Osteocyte (in vitro differentiated cells): Measurements from ENCODE around the gene TTBK2. TPM values are rescaled to one million over a fixed set of nuclear protein-coding genes. Genes with fewer than 3 reads are reported as not detected.

ENCODE experiments used
- DNase-seq: peaks from one replicate; pipeline ENCODE4 v3.0.0; 2021; ENCODE audit warnings: mixed read lengths; ENCODE audit not compliant: unreplicated experiment; ENCODE audit errors: extremely low spot score
- H3K27ac Mint-ChIP-seq: one replicate; pipeline ENCODE4 v1.8.0; 2021; ENCODE audit warnings: mild to moderate bottlenecking, mixed read lengths; ENCODE audit not compliant: unreplicated experiment
- H3K27me3 Mint-ChIP-seq: one replicate; pipeline ENCODE4 v1.8.0; 2021; ENCODE audit warnings: mixed read lengths; ENCODE audit not compliant: unreplicated experiment
- H3K36me3 Mint-ChIP-seq: one replicate; pipeline ENCODE4 v1.8.0; 2021; ENCODE audit warnings: mixed read lengths; ENCODE audit not compliant: unreplicated experiment
- H3K4me1 Mint-ChIP-seq: one replicate; pipeline ENCODE4 v1.8.0; 2021; ENCODE audit warnings: mixed read lengths; ENCODE audit not compliant: unreplicated experiment
- H3K4me3 Mint-ChIP-seq: one replicate; pipeline ENCODE4 v1.8.0; 2021; ENCODE audit warnings: mild to moderate bottlenecking, moderate library complexity, mixed read lengths; ENCODE audit not compliant: unreplicated experiment
- H3K9me3 Mint-ChIP-seq: one replicate; pipeline ENCODE4 v1.8.0; 2021; ENCODE audit warnings: mixed read lengths; ENCODE audit not compliant: unreplicated experiment
- total RNA-seq: library from RNA; stranded (reverse); gene quantifications from 2 replicates; pipeline ENCODE4 v1.2.1, GENCODE V29; 2021
- TF ChIP-seq, protein P1 (sequence below): fragments of 200-600 bp; sonication (generic); IDR thresholded peaks from 2 replicates; pipeline ENCODE4 v1.5.0; 2021; ENCODE audit warnings: antibody characterized with exemption, mild to moderate bottlenecking, moderate library complexity

The TTBK2 gene
- total RNA-seq, 1 donor from 2014 or later, result 23.6 TPM

DNA sequence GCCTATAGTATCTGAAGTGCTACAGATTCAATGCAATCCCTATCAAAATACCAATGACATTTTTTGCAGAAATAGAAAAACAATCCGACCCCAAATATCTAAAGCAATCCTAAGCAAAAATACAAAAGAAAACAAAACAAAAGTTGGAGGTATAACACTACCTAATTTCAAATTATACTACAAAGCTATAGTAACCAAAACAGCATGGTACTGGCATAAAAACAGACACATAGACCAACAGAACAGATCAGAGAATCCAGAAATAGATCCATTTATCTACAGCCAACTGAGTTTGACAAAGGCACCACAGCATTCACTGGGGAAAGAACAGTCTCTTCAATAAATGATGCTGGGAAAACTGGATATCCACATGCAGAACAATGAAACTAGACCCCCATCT, 159.8 kb downstream of the TTBK2 start:
- H3K27ac Mint-ChIP-seq, result no peak overlapping the region
- no peaks in the 10 kb centered on the region for H3K27me3 Mint-ChIP-seq

DNA sequence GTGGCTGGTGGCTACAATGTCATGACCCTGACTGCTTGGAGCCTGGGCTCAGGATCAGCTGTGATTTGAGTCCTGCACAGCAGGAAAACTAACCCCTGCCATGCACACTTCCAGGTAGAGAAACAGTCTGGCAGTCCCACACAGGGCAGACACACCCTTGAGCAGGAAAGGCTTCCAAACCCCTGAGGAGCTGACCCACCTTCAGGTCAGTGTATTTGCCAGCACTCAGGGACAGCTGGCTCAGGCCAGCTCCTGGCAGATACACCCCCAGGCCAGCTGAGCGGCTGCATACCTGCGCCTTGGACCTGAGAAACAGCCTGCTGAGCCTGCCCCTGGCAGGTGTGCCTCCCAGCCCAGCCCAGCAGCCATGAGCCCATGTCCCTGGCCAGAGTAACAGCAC, 161.5 kb downstream of the TTBK2 start:
- no peak overlapping the region for H3K4me3 Mint-ChIP-seq
- TF ChIP-seq, protein P1, sequence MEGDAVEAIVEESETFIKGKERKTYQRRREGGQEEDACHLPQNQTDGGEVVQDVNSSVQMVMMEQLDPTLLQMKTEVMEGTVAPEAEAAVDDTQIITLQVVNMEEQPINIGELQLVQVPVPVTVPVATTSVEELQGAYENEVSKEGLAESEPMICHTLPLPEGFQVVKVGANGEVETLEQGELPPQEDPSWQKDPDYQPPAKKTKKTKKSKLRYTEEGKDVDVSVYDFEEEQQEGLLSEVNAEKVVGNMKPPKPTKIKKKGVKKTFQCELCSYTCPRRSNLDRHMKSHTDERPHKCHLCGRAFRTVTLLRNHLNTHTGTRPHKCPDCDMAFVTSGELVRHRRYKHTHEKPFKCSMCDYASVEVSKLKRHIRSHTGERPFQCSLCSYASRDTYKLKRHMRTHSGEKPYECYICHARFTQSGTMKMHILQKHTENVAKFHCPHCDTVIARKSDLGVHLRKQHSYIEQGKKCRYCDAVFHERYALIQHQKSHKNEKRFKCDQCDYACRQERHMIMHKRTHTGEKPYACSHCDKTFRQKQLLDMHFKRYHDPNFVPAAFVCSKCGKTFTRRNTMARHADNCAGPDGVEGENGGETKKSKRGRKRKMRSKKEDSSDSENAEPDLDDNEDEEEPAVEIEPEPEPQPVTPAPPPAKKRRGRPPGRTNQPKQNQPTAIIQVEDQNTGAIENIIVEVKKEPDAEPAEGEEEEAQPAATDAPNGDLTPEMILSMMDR, result no peak
- H3K4me1 Mint-ChIP-seq, result no peaks in the 10 kb centered on the region
- peaks cover 17% of the 10 kb centered on the region for H3K9me3 Mint-ChIP-seq
- no peak overlapping the region for H3K27ac Mint-ChIP-seq
- H3K36me3 Mint-ChIP-seq, result peaks cover 20% of the 10 kb centered on the region
- no peak for DNase-seq
- H3K27me3 Mint-ChIP-seq, result no peaks in the 10 kb centered on the region

More for the DNA sequence above, 159.8 kb downstream of the TTBK2 start:
- Mint-ChIP-seq H3K4me3 (no peak overlapping the region), H3K36me3 (peaks cover 26% of the 10 kb centered on the region), H3K9me3 (peaks cover 22% of the 10 kb centered on the region), H3K4me1 (no peaks in the 10 kb centered on the region)
- no peak for DNase-seq
- TF ChIP-seq, protein P1, result no peak

DNA sequence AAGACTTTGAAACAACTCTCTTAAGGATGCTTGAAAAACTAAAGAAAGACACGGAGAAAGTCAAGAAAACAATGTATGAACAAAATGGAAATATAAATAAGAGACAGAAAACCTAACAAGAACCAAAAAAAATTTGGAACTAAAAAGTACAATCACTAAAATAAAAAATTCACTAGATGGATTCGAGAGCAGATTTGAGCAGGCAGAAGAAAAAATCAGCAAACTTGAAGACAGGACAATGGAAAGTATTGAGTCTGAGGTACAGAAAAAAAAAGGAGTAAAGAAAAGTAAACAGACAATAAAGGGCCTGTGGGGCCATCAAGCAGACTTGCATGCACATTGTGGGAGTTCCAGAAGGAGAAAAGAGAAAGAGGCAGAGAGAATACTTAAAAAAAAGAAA, 170.3 kb downstream of the TTBK2 start:
- H3K27ac Mint-ChIP-seq, result no peak overlapping the region
- peaks cover 10% of the 10 kb centered on the region for H3K9me3 Mint-ChIP-seq
- H3K4me3 Mint-ChIP-seq, result no peak overlapping the region
- no peaks in the 10 kb centered on the region for H3K27me3 Mint-ChIP-seq
- H3K4me1 Mint-ChIP-seq, result no peaks in the 10 kb centered on the region
- H3K36me3 Mint-ChIP-seq, result peaks cover 51% of the 10 kb centered on the region
- TF ChIP-seq, protein P1, result no peak
- DNase-seq, result no peak

DNA sequence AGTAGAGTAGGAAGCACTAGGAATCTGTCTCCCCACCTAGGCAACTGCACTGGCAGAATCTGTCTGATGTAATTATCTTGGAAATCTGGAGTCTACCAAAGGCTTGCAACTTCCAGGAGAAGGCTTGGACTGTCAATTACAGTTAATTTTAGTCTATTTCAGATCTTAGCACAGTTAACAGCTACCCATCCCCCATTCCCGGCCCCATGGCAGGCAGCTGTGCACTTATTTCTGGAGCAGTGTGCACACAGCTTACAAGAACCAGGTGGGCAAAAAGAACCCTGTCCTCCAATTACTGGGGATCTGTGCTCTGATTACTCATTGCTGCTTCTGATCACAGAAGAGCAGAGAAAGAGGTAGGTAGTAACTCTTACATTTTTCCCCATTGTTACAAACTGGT, 171.3 kb downstream of the TTBK2 start:
- TF ChIP-seq, protein P1, result no peak
- Mint-ChIP-seq H3K36me3 (peaks cover 56% of the 10 kb centered on the region), H3K27me3 (no peaks in the 10 kb centered on the region), H3K27ac (no peak overlapping the region), H3K4me1 (no peaks in the 10 kb centered on the region), H3K4me3 (no peak overlapping the region), H3K9me3 (peaks cover 10% of the 10 kb centered on the region)
- peak; percentile 70 for DNase-seq

DNA sequence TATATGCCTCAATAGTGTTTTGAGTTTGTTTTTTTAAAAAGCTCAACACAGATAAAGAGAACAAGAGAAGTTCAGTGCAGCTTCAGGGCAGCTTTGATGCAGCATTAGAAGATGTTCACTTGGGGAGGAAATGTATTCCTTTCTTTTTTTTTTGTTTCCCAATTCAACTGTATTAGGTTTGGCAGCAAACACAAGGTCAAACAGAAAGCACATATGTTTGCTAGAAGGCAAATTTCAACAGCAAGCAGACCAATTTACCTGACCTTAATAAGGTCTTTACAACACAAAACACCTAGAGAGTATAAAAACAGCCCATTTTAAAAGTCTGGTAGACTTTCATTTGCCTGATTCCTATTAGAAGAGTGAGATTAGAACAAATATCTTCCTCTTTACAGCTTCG, 176.4 kb downstream of the TTBK2 start:
- peaks cover 26% of the 10 kb centered on the region for H3K36me3 Mint-ChIP-seq
- H3K27me3 Mint-ChIP-seq, result no peaks in the 10 kb centered on the region
- no peaks in the 10 kb centered on the region for H3K9me3 Mint-ChIP-seq
- H3K4me3 Mint-ChIP-seq, result no peak overlapping the region
- DNase-seq, result no peak
- TF ChIP-seq, protein P1, result no peak
- H3K27ac Mint-ChIP-seq, result no peak overlapping the region
- peaks cover 8% of the 10 kb centered on the region for H3K4me1 Mint-ChIP-seq
